ENCODE data around the gene MYADM. TPM values are rescaled to one million over a fixed set of nuclear protein-coding genes. Genes with fewer than 3 reads are reported as not detected.

Gene MYADM
- total and polyA plus RNA-seq, 2 of the 13 experiments (the other 11 are each of a cell fraction or from before 2014, with no cell fraction given): 19.9 to 38.1 TPM

- no peaks in the 10 kb centered on the region for H3K36me3 ChIP-seq (replicated peaks in 1 of 2; ENCODE audit: control insufficient read depth in 1 of 2, insufficient read depth in 2 of 2, low read length in 2 of 2)
- intact Hi-C loops (cut with micrococcal nuclease; ENCODE audit: unreplicated experiment) (loop anchor here (1.0 kb wide), 1 partner anchor 16 kb away; no protein-coding TSS in a partner anchor), in situ Hi-C loops (cut with HindIII; ENCODE audit: extremely low pct_ligation_motif_present, low pct_unique_long_range_greater_than_20kb) (no loop called here)
- H3K27ac ChIP-seq (ENCODE audit: extremely low read length, insufficient read depth, low read length): no peak overlapping the region
- H2AFZ ChIP-seq (ENCODE audit: low read length): no peak overlapping the region
- BruUV-seq (replicated peaks): no TSS peak
- ATAC-seq: no peak
- H3K4me2 ChIP-seq (ENCODE audit: low read depth, low read length): peak overlapping the region; percentile 57
- no peak for TF ChIP-seq ZNF34 (CRISPR knock-in tag; IDR thresholded peaks at IDR 0.05; ENCODE audit: borderline replicate concordance)
- H4K20me1 ChIP-seq (ENCODE audit: insufficient read depth, low read length): no peaks in the 10 kb centered on the region
- FAIRE-seq: no peak
- H3K9ac ChIP-seq (ENCODE audit: insufficient read depth, low read depth, low read length): no peak overlapping the region
- 21% methylated on average over 2 of the region's 2 CpGs for WGBS (ENCODE audit: low lambda C conversion rate)
- DNase-seq (ENCODE audit: low spot score): no peak
- H3K27me3 ChIP-seq (ENCODE audit: control insufficient read depth in 1 of 2, insufficient read depth in 2 of 2, low read length in 2 of 2): peaks cover 0 to 3% of the 10 kb centered on the region in 2 experiments; a peak in 2 of 5 replicates
- ChIA-PET POLR2A (interaction anchor here (0.6 to 3.5 kb wide), 3 partner anchors 7 to 14 kb away, joined by 6 to 21 read pairs (median 15); partner anchors contain the start of gene MYADM), CTCF (ENCODE audit: low intra/inter-chr PET ratio, low total read pairs) (interaction anchor here (1.8 kb wide), 1 partner anchor 28 kb away, joined by 20 read pairs; the partner anchor contains the start of gene PRKCG)
- H3K4me3 ChIP-seq (replicated peaks in 1 of 3; ENCODE audit: insufficient read depth in 1 of 3, low read depth in 2 of 3, low read length in 3 of 3): no peak overlapping the region
- H3K4me1 ChIP-seq (ENCODE audit: insufficient read depth, low read length): peaks cover 22% of the 10 kb centered on the region
- H3K79me2 ChIP-seq (ENCODE audit: insufficient read depth, low read length): no peaks in the 10 kb centered on the region
- H3K9me3 ChIP-seq (ENCODE audit: low read length): no peaks in the 10 kb centered on the region
These were observed 14.0 kb upstream of the MYADM start for GRCh38 chr19:53853707-53854106.

- BruUV-seq (replicated peaks): no TSS peak
- DNase-seq (ENCODE audit: low spot score): peak; percentile 99
- peak overlapping the region; percentile 34 to 97 (median 84); a peak in 5 of 6 replicates for H3K4me3 ChIP-seq (replicated peaks in 1 of 3; ENCODE audit: insufficient read depth in 1 of 3, low read depth in 2 of 3, low read length in 3 of 3)
- TF ChIP-seq NCOR1 (IDR thresholded peaks at IDR 0.05; ENCODE audit: borderline replicate concordance, low read length): peak; percentile 72
- TF ChIP-seq ZNF264 (CRISPR knock-in tag; IDR thresholded peaks at IDR 0.05): 0 out of 2 replicates have a peak, but pooled peaks have one; percentile 25
- TF ChIP-seq ZBTB42 (CRISPR knock-in tag; IDR thresholded peaks at IDR 0.05): no peak
- peak; percentile 85 for TF ChIP-seq ETV5 (CRISPR knock-in tag; IDR thresholded peaks at IDR 0.05; ENCODE audit: borderline replicate concordance)
- no peak for TF ChIP-seq GZF1 (CRISPR knock-in tag; IDR thresholded peaks at IDR 0.05)
- peak; percentile 63 for TF ChIP-seq ZNF350 (CRISPR knock-in tag; IDR thresholded peaks at IDR 0.05; ENCODE audit: borderline replicate concordance, low read depth)
- no peak for TF ChIP-seq USF2 (IDR thresholded peaks at IDR 0.05; ENCODE audit: low read depth, low read length)
- TF ChIP-seq USF2 (CRISPR knock-in tag; IDR thresholded peaks at IDR 0.05; ENCODE audit: borderline replicate concordance): no peak
- 0 out of 2 replicates have a peak, but pooled peaks have one; percentile 55 for TF ChIP-seq ZSCAN29 (CRISPR knock-in tag; conservative IDR thresholded peaks at IDR 0.05)
- peak; percentile 60; the same call in 1 of the 2 replicates for TF ChIP-seq MAZ (IDR thresholded peaks at IDR 0.05; ENCODE audit: borderline replicate concordance, low read depth, low read length)
- TF ChIP-seq MAZ (CRISPR knock-in tag; IDR thresholded peaks at IDR 0.05; ENCODE audit: low read depth): no peak
- TF ChIP-seq TARDBP (CRISPR knock-in tag; IDR thresholded peaks at IDR 0.05): peak; percentile 90
These were observed 3.3 kb upstream of the MYADM start for GRCh38 chr19:53864308-53864836.

More at GRCh38 chr19:53864308-53864836, 3.3 kb upstream of the MYADM start:
- intact Hi-C loops (cut with micrococcal nuclease; ENCODE audit: unreplicated experiment): no loop called here
- ATAC-seq (peak; percentile 58), FAIRE-seq (peak; percentile 96)
- Histone ChIP-seq H3K27me3 (ENCODE audit: control insufficient read depth in 1 of 2, insufficient read depth in 2 of 2, low read length in 2 of 2) (no peaks in the 10 kb centered on the region; a peak in 1 of 5 replicates), H3K4me1 (ENCODE audit: insufficient read depth, low read length) (peaks cover 34% of the 10 kb centered on the region), H3K27ac (ENCODE audit: extremely low read length, insufficient read depth, low read length) (peak overlapping the region; percentile 100), H4K20me1 (ENCODE audit: insufficient read depth, low read length) (0 out of 2 replicates have a peak, but pooled peaks cover 5% of the 10 kb centered on the region), H2AFZ (ENCODE audit: low read length) (no peak overlapping the region), H3K9me3 (ENCODE audit: low read length) (no peaks in the 10 kb centered on the region), H3K4me2 (ENCODE audit: low read depth, low read length) (peak overlapping the region; percentile 92), H3K79me2 (ENCODE audit: insufficient read depth, low read length) (peaks cover 29% of the 10 kb centered on the region), H3K9ac (ENCODE audit: insufficient read depth, low read depth, low read length) (peak overlapping the region; percentile 99), H3K36me3 (replicated peaks in 1 of 2; ENCODE audit: control insufficient read depth in 1 of 2, insufficient read depth in 2 of 2, low read length in 2 of 2) (no peaks in the 10 kb centered on the region)
- POLR2A ChIA-PET: interaction anchor here (0.8 to 5.6 kb wide), 12 partner anchors 9 to 337 kb away, joined by 3 to 102 read pairs (median 5); partner anchors contain the start of genes MBOAT7, PRKCG, RPS9 and TSEN34
- 7% methylated on average over 4 of the region's 6 CpGs for WGBS (ENCODE audit: low lambda C conversion rate)
- CTCF ChIA-PET (ENCODE audit: low intra/inter-chr PET ratio, low total read pairs): no interaction called here
- in situ Hi-C loops (cut with HindIII; ENCODE audit: extremely low pct_ligation_motif_present, low pct_unique_long_range_greater_than_20kb): no loop called here

Data from HepG2 (cell line).